HEK293T (cell line): ENCODE results near the gene GOLT1B.

Experiments used
- CTCF ChIA-PET: fragments of 350-600 bp; formaldehyde crosslinking; extraction: SDS; loops from one replicate; lab custom pipeline; 2021; ENCODE audit warnings: antibody characterized with exemption, inconsistent platforms; lab: Yijun Ruan, JAX
- POLR2A ChIA-PET: fragments of 350-600 bp; formaldehyde crosslinking; extraction: SDS; loops from one replicate; lab custom pipeline; 2020; ENCODE audit warnings: antibody characterized with exemption, inconsistent platforms; lab: Yijun Ruan, JAX
- DNase-seq: peaks from one replicate; pipeline ENCODE4 v3.0.0; 2012; ENCODE audit warnings: mixed read lengths; ENCODE audit errors: extremely low spot score
- ARNT ChIP-seq: fragments of 450-650 bp; IDR thresholded peaks from 2 replicates; pipeline ENCODE4 v1.6.1; 2017; ENCODE audit warnings: mild to moderate bottlenecking
- BHLHE40 ChIP-seq: fragments of 450-650 bp; IDR thresholded peaks from 2 replicates; pipeline ENCODE4 v1.6.1; 2016; ENCODE audit warnings: mild to moderate bottlenecking, moderate library complexity, borderline replicate concordance
- CTBP1 ChIP-seq: fragments of 450-650 bp; IDR thresholded peaks from 2 replicates; pipeline ENCODE4 v1.6.1; 2016; ENCODE audit warnings: borderline replicate concordance
- ELF4 ChIP-seq: fragments of 450-650 bp; IDR thresholded peaks from 2 replicates; pipeline ENCODE4 v1.6.1; 2017; ENCODE audit warnings: antibody characterized with exemption
- FOXA1 ChIP-seq: fragments of 450-650 bp; IDR thresholded peaks from 2 replicates; pipeline ENCODE4 v1.6.1; 2016; ENCODE audit warnings: mild to moderate bottlenecking
- FOXK2 ChIP-seq: fragments of 450-650 bp; IDR thresholded peaks from 2 replicates; pipeline ENCODE4 v1.6.1; 2016; ENCODE audit warnings: mild to moderate bottlenecking
- FOXM1 ChIP-seq: fragments of 450-650 bp; IDR thresholded peaks from 2 replicates; pipeline ENCODE4 v1.6.1; 2017; ENCODE audit warnings: mild to moderate bottlenecking, borderline replicate concordance
- HDGF ChIP-seq: fragments of 450-650 bp; IDR thresholded peaks from 2 replicates; pipeline ENCODE4 v1.6.1; 2017; ENCODE audit warnings: antibody characterized with exemption, borderline replicate concordance
- L3MBTL2 ChIP-seq: fragments of 450-650 bp; conservative IDR thresholded peaks from 2 replicates; pipeline ENCODE4 v1.6.1; 2016; ENCODE audit warnings: mild to moderate bottlenecking
- LEF1 ChIP-seq: fragments of 450-650 bp; IDR thresholded peaks from 2 replicates; pipeline ENCODE4 v1.6.1; 2017; ENCODE audit warnings: mild to moderate bottlenecking, borderline replicate concordance
- NFRKB ChIP-seq: fragments of 450-650 bp; IDR thresholded peaks from 2 replicates; pipeline ENCODE4 v1.6.1; 2016; ENCODE audit warnings: mild to moderate bottlenecking, moderate library complexity
- PKNOX1 ChIP-seq: fragments of 450-650 bp; IDR thresholded peaks from 2 replicates; pipeline ENCODE4 v1.6.1; 2016
- SP1 ChIP-seq: fragments of 450-650 bp; IDR thresholded peaks from 2 replicates; pipeline ENCODE4 v1.6.1; 2017
- SUZ12 ChIP-seq: fragments of 450-650 bp; IDR thresholded peaks from 2 replicates; pipeline ENCODE4 v1.6.1; 2016; ENCODE audit warnings: mild to moderate bottlenecking
- TARDBP ChIP-seq: fragments of 450-650 bp; IDR thresholded peaks from 2 replicates; pipeline ENCODE4 v1.6.1; 2016
- ZNF384 ChIP-seq: fragments of 450-650 bp; IDR thresholded peaks from 2 replicates; pipeline ENCODE4 v1.6.1; 2016

The GOLT1B gene

GRCh38 chr12:21542403-21542802 lies 40.8 kb downstream of the GOLT1B start:
- DNase-seq, result no peak
- TF ChIP-seq ELF4, result no peak
- TF ChIP-seq SUZ12, result no peak
- no peak for TF ChIP-seq SP1
- TF ChIP-seq L3MBTL2, result no peak
- no peak for TF ChIP-seq BHLHE40
- no peak for TF ChIP-seq LEF1
- TF ChIP-seq CTBP1, result no peak
- TF ChIP-seq FOXM1, result no peak
- TF ChIP-seq TARDBP, result no peak
- TF ChIP-seq FOXK2, result no peak
- no peak for TF ChIP-seq ARNT
- no peak for TF ChIP-seq FOXA1
- no peak for TF ChIP-seq PKNOX1
- no peak for TF ChIP-seq ZNF384
- CTCF ChIA-PET, result no interaction called here
- POLR2A ChIA-PET, result no interaction called here

GRCh38 chr12:21543151-21543550 lies 41.6 kb downstream of the GOLT1B start:
- CTCF ChIA-PET, result no interaction called here
- POLR2A ChIA-PET, result no interaction called here
- DNase-seq, result no peak
- TF ChIP-seq NFRKB (no peak), SUZ12 (no peak), BHLHE40 (no peak), PKNOX1 (no peak), CTBP1 (no peak), L3MBTL2 (no peak), LEF1 (no peak), FOXA1 (no peak)

GRCh38 chr12:21545557-21545956 lies 44.0 kb downstream of the GOLT1B start:
- ChIA-PET CTCF (no interaction called here), POLR2A (no interaction called here)
- no peak for TF ChIP-seq TARDBP
- TF ChIP-seq PKNOX1, result no peak
- no peak for TF ChIP-seq SP1
- no peak for TF ChIP-seq FOXK2
- no peak for TF ChIP-seq ELF4
- TF ChIP-seq FOXA1, result no peak
- no peak for TF ChIP-seq FOXM1
- TF ChIP-seq NFRKB, result no peak
- no peak for DNase-seq

- POLR2A ChIA-PET, result no interaction called here
- CTCF ChIA-PET, result no interaction called here
- no peak for TF ChIP-seq HDGF
Measured at GRCh38 chr12:21546716-21547115, 45.1 kb downstream of the GOLT1B start.

GRCh38 chr12:21547437-21547836 lies 45.8 kb downstream of the GOLT1B start:
- POLR2A ChIA-PET, result no interaction called here
- CTCF ChIA-PET, result no interaction called here
- DNase-seq, result no peak
- TF ChIP-seq ELF4, result no peak
- TF ChIP-seq HDGF, result no peak
- no peak for TF ChIP-seq SP1
- TF ChIP-seq ARNT, result no peak
- no peak for TF ChIP-seq CTBP1
- TF ChIP-seq PKNOX1, result no peak
- TF ChIP-seq ZNF384, result no peak
- TF ChIP-seq TARDBP, result no peak
- TF ChIP-seq FOXM1, result no peak
- TF ChIP-seq NFRKB, result no peak
- no peak for TF ChIP-seq FOXK2
- no peak for TF ChIP-seq L3MBTL2
- TF ChIP-seq SUZ12, result no peak
- TF ChIP-seq FOXA1, result no peak
- no peak for TF ChIP-seq LEF1
- no peak for TF ChIP-seq BHLHE40

More at GRCh38 chr12:21546716-21547115, 45.1 kb downstream of the GOLT1B start:
- DNase-seq, result no peak

GRCh38 chr12:21551841-21552465 lies 50.4 kb downstream of the GOLT1B start:
- POLR2A ChIA-PET, result no interaction called here
- no peak for DNase-seq
- no peak for TF ChIP-seq FOXA1
- CTCF ChIA-PET, result no interaction called here
